GM12875 (cell line): ENCODE results near the gene PTPRD.

Experiments
- H3K4me3 ChIP-seq: one replicate; pipeline ENCODE4 v1.5.1; 2011; ENCODE audit warnings: low read depth, low read length, control low read depth
- TF ChIP-seq, protein P1 (sequence below): IDR thresholded peaks from 2 replicates; pipeline ENCODE4 v1.5.1; 2011; ENCODE audit warnings: low read depth, mild to moderate bottlenecking, control low read depth, inconsistent platforms, low read length, moderate library complexity, borderline replicate concordance; ENCODE audit not compliant: insufficient read depth

The PTPRD gene

DNA sequence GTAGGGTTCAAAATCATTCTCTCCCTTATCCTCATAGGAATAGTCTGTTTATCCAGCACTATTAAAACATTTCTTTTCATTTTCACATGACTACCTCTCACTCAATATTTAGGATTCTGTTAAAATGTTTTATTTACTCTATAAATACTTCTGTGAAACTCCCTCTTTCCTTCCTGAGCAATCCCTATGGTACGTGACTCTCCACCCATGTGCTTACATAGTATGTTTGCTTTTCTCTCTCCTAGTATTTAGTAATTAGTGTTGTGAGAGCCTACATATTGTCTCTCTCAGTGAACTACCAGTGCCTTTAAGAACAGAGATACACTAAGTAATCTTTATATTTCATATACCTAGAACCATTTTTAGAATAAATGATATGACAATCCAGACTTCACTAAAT lies 46.0 kb downstream of the PTPRD start:
- H3K4me3 ChIP-seq, result no peak overlapping the region
- TF ChIP-seq, protein P1, sequence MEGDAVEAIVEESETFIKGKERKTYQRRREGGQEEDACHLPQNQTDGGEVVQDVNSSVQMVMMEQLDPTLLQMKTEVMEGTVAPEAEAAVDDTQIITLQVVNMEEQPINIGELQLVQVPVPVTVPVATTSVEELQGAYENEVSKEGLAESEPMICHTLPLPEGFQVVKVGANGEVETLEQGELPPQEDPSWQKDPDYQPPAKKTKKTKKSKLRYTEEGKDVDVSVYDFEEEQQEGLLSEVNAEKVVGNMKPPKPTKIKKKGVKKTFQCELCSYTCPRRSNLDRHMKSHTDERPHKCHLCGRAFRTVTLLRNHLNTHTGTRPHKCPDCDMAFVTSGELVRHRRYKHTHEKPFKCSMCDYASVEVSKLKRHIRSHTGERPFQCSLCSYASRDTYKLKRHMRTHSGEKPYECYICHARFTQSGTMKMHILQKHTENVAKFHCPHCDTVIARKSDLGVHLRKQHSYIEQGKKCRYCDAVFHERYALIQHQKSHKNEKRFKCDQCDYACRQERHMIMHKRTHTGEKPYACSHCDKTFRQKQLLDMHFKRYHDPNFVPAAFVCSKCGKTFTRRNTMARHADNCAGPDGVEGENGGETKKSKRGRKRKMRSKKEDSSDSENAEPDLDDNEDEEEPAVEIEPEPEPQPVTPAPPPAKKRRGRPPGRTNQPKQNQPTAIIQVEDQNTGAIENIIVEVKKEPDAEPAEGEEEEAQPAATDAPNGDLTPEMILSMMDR, result no peak

DNA sequence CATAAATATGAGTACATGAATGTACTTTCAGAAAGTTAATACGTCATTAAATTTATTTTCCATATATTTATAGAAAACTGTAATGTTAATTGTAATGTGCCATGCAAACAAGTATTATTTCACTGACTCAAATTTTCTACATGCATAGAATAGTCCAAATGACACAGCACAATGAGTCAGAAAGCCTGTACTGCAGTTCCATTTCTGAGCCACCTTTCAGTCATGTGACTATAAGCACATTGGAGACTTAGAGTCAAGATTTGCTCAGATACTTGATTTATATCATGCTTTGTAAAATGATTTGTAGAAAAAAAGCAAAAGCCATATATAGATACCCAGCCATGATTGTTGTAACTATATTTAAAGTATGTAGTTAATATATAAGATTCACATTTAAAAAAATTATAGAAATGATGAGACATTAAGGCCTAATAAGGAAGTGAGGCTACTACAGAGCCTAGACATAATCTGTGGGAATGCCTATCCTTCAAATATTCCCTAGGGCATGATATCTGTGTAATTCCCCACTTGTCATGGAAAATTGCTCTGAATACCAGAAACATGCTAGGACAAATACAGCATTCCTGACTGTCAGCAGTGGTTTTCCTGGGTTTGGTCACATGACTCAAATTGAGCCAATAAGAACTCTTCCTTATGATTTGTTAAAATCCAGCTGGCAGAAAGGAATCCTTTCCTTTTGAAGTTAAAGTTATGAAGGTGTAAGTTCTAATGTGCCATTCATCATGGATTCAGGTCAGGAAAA lies 50.0 kb downstream of the PTPRD start:
- TF ChIP-seq, protein P1, result no peak
- no peak overlapping the region for H3K4me3 ChIP-seq

DNA sequence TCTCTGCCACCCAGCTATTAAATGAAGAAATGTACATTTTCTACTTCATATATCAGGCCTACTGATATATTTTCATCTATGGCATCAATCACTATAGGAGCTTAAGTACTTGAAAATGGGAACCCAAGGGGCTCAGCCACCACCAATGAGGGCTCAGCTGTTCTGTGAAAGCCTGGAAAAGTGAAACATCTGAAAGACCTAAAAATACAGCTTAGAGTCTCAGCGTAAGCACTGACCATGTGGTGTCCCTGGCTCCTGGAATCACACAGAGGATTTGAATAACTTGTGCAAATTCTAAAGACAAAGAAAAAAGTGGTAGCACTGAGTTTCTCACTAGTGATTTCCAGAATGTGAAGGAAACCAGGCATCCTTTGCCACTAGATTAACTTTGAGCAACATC lies 64.5 kb downstream of the PTPRD start:
- H3K4me3 ChIP-seq, result no peak overlapping the region
- TF ChIP-seq, protein P1, result no peak

DNA sequence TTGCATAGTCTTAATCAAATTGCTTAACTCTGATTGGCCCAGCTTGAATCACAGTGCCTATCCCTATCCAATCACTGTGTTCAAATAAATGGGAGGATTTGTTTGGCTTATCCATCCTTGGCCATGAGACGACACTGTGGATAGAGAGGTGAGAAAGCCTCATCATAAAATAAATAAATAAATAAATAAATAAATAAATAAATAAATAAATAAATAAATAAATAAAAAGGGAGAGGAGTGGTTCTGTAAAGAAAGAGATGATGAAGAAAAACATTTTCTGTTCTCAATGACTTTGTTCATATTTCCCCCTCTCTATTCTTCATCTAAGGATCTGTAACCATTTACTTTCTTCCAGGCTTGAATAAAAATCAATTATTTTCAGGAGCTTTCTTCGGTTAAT lies 74.7 kb downstream of the PTPRD start:
- H3K4me3 ChIP-seq, result no peak overlapping the region
- TF ChIP-seq, protein P1, result no peak

DNA sequence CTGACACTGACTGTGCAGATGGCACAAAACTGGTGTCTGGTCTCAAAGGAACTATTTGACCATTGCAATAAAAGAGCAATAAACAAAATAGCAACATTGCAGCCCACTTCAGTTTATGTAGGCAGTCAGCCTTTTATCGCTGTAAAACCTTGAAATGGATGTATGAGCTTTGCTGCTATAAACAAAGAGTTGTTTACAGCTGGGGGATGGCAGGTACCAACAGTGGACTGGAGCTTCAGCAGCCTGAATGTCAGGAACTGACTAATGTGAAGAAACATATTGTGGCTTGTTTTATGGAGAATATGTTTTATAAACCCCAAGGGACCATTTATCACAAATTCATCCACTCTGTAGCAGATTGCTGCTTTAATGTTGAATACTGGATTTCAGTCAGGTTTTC lies 78.0 kb downstream of the PTPRD start:
- H3K4me3 ChIP-seq, result no peak overlapping the region
- TF ChIP-seq, protein P1, result no peak

DNA sequence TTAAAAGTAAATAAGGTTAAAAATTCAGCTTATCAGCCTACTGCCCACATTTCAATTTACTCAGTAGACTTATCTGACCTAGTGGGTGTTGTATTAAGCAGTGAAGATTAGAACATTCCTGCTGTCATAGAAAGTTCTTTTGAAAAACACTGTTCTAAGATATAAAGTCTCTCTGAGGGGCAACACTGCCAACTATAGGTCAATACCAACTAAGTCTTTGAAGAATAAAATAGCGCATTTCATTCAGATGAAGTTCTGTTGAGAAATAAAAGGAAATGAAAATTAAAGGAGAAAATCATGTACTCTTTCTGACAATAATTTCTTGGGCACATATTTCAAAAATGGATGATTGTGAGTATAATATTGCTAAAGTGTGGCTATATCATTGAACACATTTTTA lies 86.8 kb downstream of the PTPRD start:
- no peak overlapping the region for H3K4me3 ChIP-seq
- TF ChIP-seq, protein P1, result no peak

DNA sequence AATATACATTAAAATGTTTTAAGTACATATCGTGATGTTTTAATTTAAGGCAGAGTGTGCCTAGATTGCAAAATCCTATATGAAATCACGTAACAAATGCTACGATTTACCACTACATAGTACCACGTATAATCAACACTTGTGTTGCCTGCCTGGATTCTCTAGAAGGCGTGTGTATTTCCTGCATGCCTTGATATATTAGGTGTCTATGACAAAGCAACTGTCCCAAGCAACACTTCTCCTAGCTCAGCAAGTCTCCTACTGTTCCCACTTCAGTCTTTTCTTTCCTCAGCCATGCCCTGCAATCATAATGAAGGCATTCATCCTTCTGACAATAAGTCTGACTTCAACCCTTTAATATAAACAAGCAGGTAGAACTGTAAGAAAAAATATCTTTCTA lies 89.6 kb downstream of the PTPRD start:
- no peak overlapping the region for H3K4me3 ChIP-seq
- TF ChIP-seq, protein P1, result no peak
